Cardiac septum (tissue), 1 donor: ENCODE results near the gene ROPN1L. TPM values are rescaled to one million over a fixed set of nuclear protein-coding genes. Genes with fewer than 3 reads are reported as not detected.
"Not testable (repeated sequence)": the region's sequence is repeated elsewhere in the genome, so short reads cannot be mapped to it uniquely, and the experiment has no call there.

ENCODE experiments used
- DNase-seq: peaks from one replicate; pipeline ENCODE4 v3.0.0-alpha.2; 2020; ENCODE audit warnings: low spot score
- intact Hi-C: fragments of 100-400 bp; cut with DNase I; formaldehyde crosslinking; loops from one replicate; pipeline ENCODE4 v1.14.0; 2022
- long read RNA-seq: library from polyadenylated mRNA; unstranded; transcript quantifications from one replicate; pipeline ENCODE4 v2.0.0, GENCODE V29; 2021
- total RNA-seq: library from RNA; stranded (reverse); fragmentation: NEBNext Ultra II Directional; extraction: Animal tissue kit (Norgen Biotek cat#: 25700); gene quantifications from one replicate; pipeline ENCODE4 v1.2.1, GENCODE V29; 2021
- donor health status: DM: no; HTN: no; CAD: no.

The ROPN1L gene
- 0.43 TPM for total RNA-seq
- long read RNA-seq, partial matches to known transcripts: 0 of 3 reads
- long read RNA-seq, other reads (novel, unspliced or antisense): 0 of 3 reads

GRCh38 chr5:10441083-10441991 is at the start of gene ROPN1L:
Gene ROPN1L (plus strand): TSS chr5:10441879. CDS start chr5:10442168, 289 bp downstream.
- intact Hi-C loops: no loop called here
- peak; percentile 97 for DNase-seq

- intact Hi-C loops, DNase-seq: not testable (repeated sequence)
Observed at GRCh38 chr5:10392567-10393328, 48.9 kb upstream of the ROPN1L start.

GRCh38 chr5:10393491-10393890 is 48.2 kb upstream of the ROPN1L start:
- no peak for DNase-seq
- intact Hi-C loops: no loop called here

- no peak for DNase-seq
- intact Hi-C loops: no loop called here
Observed at GRCh38 chr5:10396552-10396951, 45.1 kb upstream of the ROPN1L start.

- no peak for DNase-seq
- intact Hi-C loops: loop anchor here (5.0 kb wide), 2 partner anchors 48 to 113 kb away; partner anchors contain the start of gene MARCHF6
Observed at GRCh38 chr5:10399839-10400238, 41.8 kb upstream of the ROPN1L start.

- intact Hi-C loops: loop anchor here (5.0 kb wide), 2 partner anchors 48 to 113 kb away; partner anchors contain the start of gene MARCHF6
- no peak for DNase-seq
Observed at GRCh38 chr5:10400411-10400810, 41.3 kb upstream of the ROPN1L start.

- DNase-seq: no peak
- intact Hi-C loops: loop anchor here (5.0 kb wide), 2 partner anchors 49 to 114 kb away; partner anchors contain the start of gene MARCHF6
Observed at GRCh38 chr5:10400831-10401230, 40.8 kb upstream of the ROPN1L start.

GRCh38 chr5:10401498-10401897 is 40.2 kb upstream of the ROPN1L start:
- intact Hi-C loops: loop anchor here (5.0 kb wide), 2 partner anchors 49 to 114 kb away; partner anchors contain the start of gene MARCHF6
- DNase-seq: no peak

GRCh38 chr5:10403829-10404228 is 37.9 kb upstream of the ROPN1L start:
- no peak for DNase-seq
- intact Hi-C loops: loop anchor here (5.0 kb wide), 2 partner anchors 52 to 117 kb away; partner anchors contain the start of gene MARCHF6

GRCh38 chr5:10406651-10407050 is 35.0 kb upstream of the ROPN1L start:
- intact Hi-C loops: no loop called here
- no peak for DNase-seq

- no peak for DNase-seq
- intact Hi-C loops: no loop called here
Observed at GRCh38 chr5:10409504-10409903, 32.2 kb upstream of the ROPN1L start.

- intact Hi-C loops: no loop called here
- no peak for DNase-seq
Observed at GRCh38 chr5:10410662-10411061, 31.0 kb upstream of the ROPN1L start.

GRCh38 chr5:10411336-10411735 is 30.3 kb upstream of the ROPN1L start:
- DNase-seq: no peak
- intact Hi-C loops: no loop called here

GRCh38 chr5:10416868-10417267 is 24.8 kb upstream of the ROPN1L start:
- DNase-seq: no peak
- intact Hi-C loops: no loop called here

GRCh38 chr5:10418654-10419345 is 22.9 kb upstream of the ROPN1L start:
- intact Hi-C loops: no loop called here
- DNase-seq: no peak

GRCh38 chr5:10420468-10420867 is 21.2 kb upstream of the ROPN1L start:
- intact Hi-C loops: no loop called here
- DNase-seq: no peak

- intact Hi-C loops: no loop called here
- no peak for DNase-seq
Observed at GRCh38 chr5:10420932-10421331, 20.7 kb upstream of the ROPN1L start.

- intact Hi-C loops: no loop called here
Observed at GRCh38 chr5:10421896-10422691, 19.6 kb upstream of the ROPN1L start.

GRCh38 chr5:10423022-10423421 is 18.7 kb upstream of the ROPN1L start:
- no peak for DNase-seq
- intact Hi-C loops: no loop called here

More at GRCh38 chr5:10421896-10422691, 19.6 kb upstream of the ROPN1L start:
- no peak for DNase-seq
